SU-DHL-6 (cell line): Measurements from ENCODE around the gene ZC3H14.

Experiments
- H2AFZ ChIP-seq: fragments of 200-600 bp; sonication (generic); 2 replicates; pipeline ENCODE4 v1.6.1; 2014; ENCODE audit warnings: low read depth, mild to moderate bottlenecking, moderate library complexity, mixed read lengths, antibody characterized with exemption, low read length; ENCODE audit not compliant: severe bottlenecking
- H3F3A ChIP-seq: fragments of 200-600 bp; shearing (Covaris generic); 2 replicates; pipeline ENCODE4 v1.6.0; 2016; ENCODE audit warnings: antibody characterized with exemption, mild to moderate bottlenecking; ENCODE audit not compliant: insufficient read depth
- H3K27ac ChIP-seq: fragments of 200-600 bp; sonication (generic); 2 replicates; pipeline ENCODE4 v1.5.1; 2016; ENCODE audit warnings: low read depth, mild to moderate bottlenecking, low read length, moderate library complexity, mixed read lengths
- H3K27me3 ChIP-seq: fragments of 200-600 bp; sonication (generic), shearing (Covaris generic); 2 replicates; pipeline ENCODE4 v1.6.0; 2014; ENCODE audit warnings: mild to moderate bottlenecking, low read length
- H3K36me3 ChIP-seq: fragments of 200-600 bp; sonication (generic); 2 replicates; pipeline ENCODE4 v1.6.1; 2014; ENCODE audit warnings: mild to moderate bottlenecking, low read length, mixed read lengths
- H3K4me2 ChIP-seq: fragments of 300-600, 200-600 bp; shearing (Covaris generic), sonication (generic); 2 replicates; pipeline ENCODE4 v1.6.0; 2014; ENCODE audit warnings: low read length, low read depth, mild to moderate bottlenecking; ENCODE audit not compliant: poor library complexity, severe bottlenecking
- H3K4me3 ChIP-seq: fragments of 200-600 bp; sonication (generic); 2 replicates; pipeline ENCODE4 v1.5.1; 2014; ENCODE audit warnings: antibody characterized with exemption, low read length, mild to moderate bottlenecking, mixed read lengths; ENCODE audit not compliant: insufficient read depth, poor library complexity, severe bottlenecking
- H3K79me2 ChIP-seq: fragments of 200-600 bp; sonication (generic); 2 replicates; pipeline ENCODE4 v1.6.1; 2014; ENCODE audit warnings: mild to moderate bottlenecking, low read length, moderate library complexity; ENCODE audit not compliant: insufficient read depth
- H3K9ac ChIP-seq: fragments of 200-600 bp; sonication (generic); 2 replicates; pipeline ENCODE4 v1.7.0; 2014; ENCODE audit warnings: mild to moderate bottlenecking, low read length
- H3K9me2 ChIP-seq: fragments of 200-600 bp; sonication (generic); replicated peaks from 2 replicates; pipeline ENCODE4 v1.6.1; 2014; ENCODE audit warnings: low read length; ENCODE audit not compliant: insufficient read depth
- H3K9me3 ChIP-seq: fragments of 200-600 bp; sonication (generic); 2 replicates; pipeline ENCODE4 v1.6.1; 2014; ENCODE audit warnings: low read length, mixed read lengths; ENCODE audit not compliant: insufficient read depth
- H4K20me1 ChIP-seq: fragments of 200-600 bp; sonication (generic); 2 replicates; pipeline ENCODE4 v1.6.1; 2014; ENCODE audit warnings: low read depth, mild to moderate bottlenecking, antibody characterized with exemption, low read length, moderate library complexity, mixed read lengths
- CTCF ChIP-seq: fragments of 200-600 bp; sonication (generic); IDR thresholded peaks from one replicate; pipeline ENCODE4 v1.5.1; 2017; ENCODE audit warnings: antibody characterized with exemption, mild to moderate bottlenecking, low read length, moderate library complexity; ENCODE audit not compliant: insufficient read depth, poor library complexity, severe bottlenecking
- EZH2phosphoT487 ChIP-seq: fragments of 200-600 bp; sonication (generic), shearing (Covaris generic); conservative IDR thresholded peaks from 2 replicates; pipeline ENCODE4 v1.6.1; 2018; ENCODE audit warnings: mild to moderate bottlenecking, antibody characterized with exemption, low read length, moderate library complexity, mixed read lengths

The ZC3H14 gene, protein sequence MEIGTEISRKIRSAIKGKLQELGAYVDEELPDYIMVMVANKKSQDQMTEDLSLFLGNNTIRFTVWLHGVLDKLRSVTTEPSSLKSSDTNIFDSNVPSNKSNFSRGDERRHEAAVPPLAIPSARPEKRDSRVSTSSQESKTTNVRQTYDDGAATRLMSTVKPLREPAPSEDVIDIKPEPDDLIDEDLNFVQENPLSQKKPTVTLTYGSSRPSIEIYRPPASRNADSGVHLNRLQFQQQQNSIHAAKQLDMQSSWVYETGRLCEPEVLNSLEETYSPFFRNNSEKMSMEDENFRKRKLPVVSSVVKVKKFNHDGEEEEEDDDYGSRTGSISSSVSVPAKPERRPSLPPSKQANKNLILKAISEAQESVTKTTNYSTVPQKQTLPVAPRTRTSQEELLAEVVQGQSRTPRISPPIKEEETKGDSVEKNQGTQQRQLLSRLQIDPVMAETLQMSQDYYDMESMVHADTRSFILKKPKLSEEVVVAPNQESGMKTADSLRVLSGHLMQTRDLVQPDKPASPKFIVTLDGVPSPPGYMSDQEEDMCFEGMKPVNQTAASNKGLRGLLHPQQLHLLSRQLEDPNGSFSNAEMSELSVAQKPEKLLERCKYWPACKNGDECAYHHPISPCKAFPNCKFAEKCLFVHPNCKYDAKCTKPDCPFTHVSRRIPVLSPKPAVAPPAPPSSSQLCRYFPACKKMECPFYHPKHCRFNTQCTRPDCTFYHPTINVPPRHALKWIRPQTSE

GRCh38 chr14:88562831-88563686 is at the start of gene ZC3H14:
Gene ZC3H14 (plus strand): TSS chr14:88563037. CDS start chr14:88563134, 97 bp downstream.
- Histone ChIP-seq H2AFZ (peak within 1 kb of the TSS; percentile 96), H3F3A (0 out of 2 replicates have a peak, but pooled peaks cover 4% of the 10 kb centered on the region), H3K4me2 (peak within 1 kb of the TSS; percentile 73), H3K9ac (peak within 1 kb of the TSS; percentile 96), H3K27me3 (no peaks in the 10 kb centered on the region), H3K9me3 (no peaks in the 10 kb centered on the region), H3K79me2 (peaks cover 23% of the 10 kb centered on the region; the same call in 1 of the 2 replicates), H3K36me3 (peaks cover 7% of the 10 kb centered on the region), H4K20me1 (no peaks in the 10 kb centered on the region), H3K4me3 (peak within 1 kb of the TSS; percentile 96), H3K27ac (peak within 1 kb of the TSS; percentile 50; the same call in 1 of the 2 replicates), H3K9me2 (no peaks in the 10 kb centered on the region)
- TF ChIP-seq EZH2phosphoT487, result no peak
- no peak for TF ChIP-seq CTCF

DNA sequence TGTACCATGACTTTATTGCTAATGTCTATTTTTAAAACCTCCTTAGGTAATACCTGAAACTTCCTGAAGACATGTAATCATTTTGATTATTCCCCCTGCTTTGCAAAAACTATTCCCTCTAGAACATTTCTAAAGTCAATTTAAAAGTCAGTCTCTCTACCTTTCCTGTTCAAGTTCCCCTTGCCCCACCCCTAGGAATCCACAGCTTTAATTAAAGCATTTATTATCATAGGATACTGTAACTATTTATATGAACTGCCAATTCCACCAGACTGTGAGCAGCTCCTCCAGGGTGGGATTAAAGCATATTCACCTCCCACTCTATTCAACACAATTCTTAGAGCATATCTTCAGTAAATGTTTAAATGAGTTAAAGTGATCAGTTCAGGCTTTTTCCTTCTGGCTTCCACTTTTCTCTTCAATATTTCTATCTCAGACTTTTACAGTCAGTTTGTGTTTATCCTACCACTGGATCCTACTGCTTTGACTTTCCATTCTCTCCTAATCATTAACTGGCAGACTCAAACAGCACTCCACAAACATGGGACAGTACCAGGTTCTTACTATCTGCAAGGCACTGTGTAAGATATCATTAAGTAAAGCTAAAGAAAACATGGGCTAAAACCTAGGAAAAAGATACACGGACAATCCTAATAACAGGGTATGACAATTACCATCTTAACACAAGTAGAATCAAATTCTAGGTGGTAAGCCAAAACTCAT is 47.2 kb upstream of the ZC3H14 start:
- Histone ChIP-seq H3K79me2 (no peaks in the 10 kb centered on the region), H4K20me1 (no peaks in the 10 kb centered on the region), H2AFZ (no peak overlapping the region), H3K9me2 (no peaks in the 10 kb centered on the region), H3K36me3 (no peaks in the 10 kb centered on the region), H3K27me3 (no peaks in the 10 kb centered on the region), H3F3A (no peaks in the 10 kb centered on the region), H3K9ac (no peak overlapping the region), H3K9me3 (no peaks in the 10 kb centered on the region), H3K27ac (no peak overlapping the region), H3K4me3 (no peak overlapping the region), H3K4me2 (no peak overlapping the region)
- no peak for TF ChIP-seq EZH2phosphoT487
- TF ChIP-seq CTCF, result no peak

- H3K4me3 ChIP-seq, result no peak overlapping the region
- no peaks in the 10 kb centered on the region for H3K36me3 ChIP-seq
- H3K9me2 ChIP-seq, result no peaks in the 10 kb centered on the region
- TF ChIP-seq EZH2phosphoT487, result no peak
- TF ChIP-seq CTCF, result no peak
- no peaks in the 10 kb centered on the region for H3K9me3 ChIP-seq
- H3K9ac ChIP-seq, result no peak overlapping the region
- no peaks in the 10 kb centered on the region for H3F3A ChIP-seq
- no peak overlapping the region for H3K4me2 ChIP-seq
- no peak overlapping the region for H3K27ac ChIP-seq
- H3K79me2 ChIP-seq, result no peaks in the 10 kb centered on the region
- H3K27me3 ChIP-seq, result no peaks in the 10 kb centered on the region
- H4K20me1 ChIP-seq, result no peaks in the 10 kb centered on the region
- H2AFZ ChIP-seq, result no peak overlapping the region
These were observed 45.9 kb upstream of the ZC3H14 start for GRCh38 chr14:88516861-88517357.
